Ectodermal cell (in vitro differentiated cells): ENCODE data around the gene GRID1.

Experiments used
- H3K27ac ChIP-seq: 2 replicates; pipeline ENCODE4 v1.7.0; 2013; ENCODE audit warnings: mild to moderate bottlenecking, low read depth, low read length; ENCODE audit not compliant: insufficient read depth, poor library complexity, severe bottlenecking
- H3K27me3 ChIP-seq: 2 replicates; pipeline ENCODE4 v1.7.0; 2013; ENCODE audit warnings: mild to moderate bottlenecking, low read length; ENCODE audit not compliant: insufficient read depth, control insufficient read depth, poor library complexity, severe bottlenecking
- H3K36me3 ChIP-seq: one replicate; pipeline ENCODE4 v1.7.0; 2013; ENCODE audit warnings: low read length; ENCODE audit not compliant: control insufficient read depth, insufficient read depth
- H3K4me1 ChIP-seq: one replicate; pipeline ENCODE4 v1.7.0; 2013; ENCODE audit warnings: low read length; ENCODE audit not compliant: control insufficient read depth, insufficient read depth
- H3K4me3 ChIP-seq: 2 replicates; pipeline ENCODE4 v1.7.0; 2013; ENCODE audit warnings: low read depth, low read length, control low read depth; ENCODE audit not compliant: insufficient read depth
- H3K9me3 ChIP-seq: 2 replicates; pipeline ENCODE4 v1.7.0; 2013; ENCODE audit warnings: mild to moderate bottlenecking, low read length, moderate library complexity; ENCODE audit not compliant: control insufficient read depth
- WGBS, 2 experiments: methylation state at CpG; one replicate each; pipeline ENCODE4 v1.1.7; 2013; ENCODE audit warnings: missing lambda C conversion rate in 2 of 2; 5-methylcytosine and 5-hydroxymethylcytosine counted together

Gene GRID1

DNA sequence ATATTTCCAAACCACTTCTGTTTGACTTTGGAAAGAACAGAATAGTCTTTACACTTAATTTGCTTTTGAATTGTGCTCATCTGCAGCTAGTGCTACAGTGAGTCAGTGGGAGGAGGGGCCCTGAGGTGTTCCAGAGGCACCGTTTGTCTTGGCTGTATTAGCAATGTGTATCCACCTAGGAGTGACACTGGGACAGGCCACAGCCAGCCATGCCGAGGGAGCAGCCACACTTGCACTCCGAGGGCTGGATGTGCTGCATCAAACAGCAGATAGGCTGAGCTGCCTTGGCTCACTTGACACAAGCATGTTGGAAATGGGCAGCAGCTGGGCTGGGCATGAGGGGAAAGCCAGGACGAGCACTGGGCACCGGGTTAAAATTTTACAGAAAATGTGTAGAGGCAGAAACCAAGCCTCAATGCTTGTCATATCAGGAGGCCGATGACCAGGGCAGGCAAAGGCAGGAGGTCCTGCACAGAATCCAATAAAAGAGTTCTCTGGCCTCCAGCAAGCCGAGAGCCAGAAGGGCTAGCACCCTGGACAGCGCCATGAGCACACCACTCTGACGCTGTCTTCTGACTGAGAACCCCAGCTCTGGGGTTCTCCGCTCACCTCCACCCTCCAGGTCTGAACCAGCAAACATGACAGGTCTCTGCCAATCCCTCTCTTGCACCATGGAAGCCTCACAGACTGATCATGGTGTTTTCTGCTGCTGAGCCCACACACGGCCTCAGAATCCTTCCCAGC, 163.3 kb downstream of the GRID1 start:
- no peaks in the 10 kb centered on the region for H3K9me3 ChIP-seq
- 53 to 63% methylated on average over 11 of the region's 11 CpGs for WGBS, 2 experiments
- H3K27me3 ChIP-seq = no peaks in the 10 kb centered on the region
- H3K4me1 ChIP-seq = no peaks in the 10 kb centered on the region
- no peaks in the 10 kb centered on the region for H3K36me3 ChIP-seq
- H3K4me3 ChIP-seq = no peak overlapping the region
- no peak overlapping the region for H3K27ac ChIP-seq

DNA sequence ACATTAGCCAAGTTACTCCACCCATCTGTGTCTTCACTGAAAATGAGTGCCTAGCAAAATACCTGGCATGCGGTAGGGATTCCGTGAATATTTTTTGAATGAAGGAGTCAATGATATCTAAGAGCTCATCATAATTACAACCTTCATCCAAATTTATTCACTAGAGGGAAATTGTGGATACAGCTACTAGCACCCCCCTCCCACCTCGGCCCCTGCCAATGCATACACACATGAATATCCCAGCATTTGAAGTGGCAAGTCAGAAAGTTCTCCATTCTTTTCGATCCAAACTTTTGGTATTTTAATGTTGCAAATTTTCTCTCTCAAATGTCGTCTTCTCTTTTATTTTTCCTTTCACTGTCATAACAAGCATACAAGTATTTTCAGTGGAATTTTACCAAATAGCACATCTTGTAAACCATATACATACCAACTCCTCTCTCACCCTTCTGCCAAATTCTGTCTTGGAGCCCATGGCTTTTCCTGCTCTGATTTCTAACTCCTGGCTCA, 164.3 kb downstream of the GRID1 start:
- Histone ChIP-seq H3K36me3 (no peaks in the 10 kb centered on the region), H3K4me1 (no peaks in the 10 kb centered on the region), H3K27ac (no peak overlapping the region), H3K9me3 (no peaks in the 10 kb centered on the region), H3K4me3 (no peak overlapping the region), H3K27me3 (no peaks in the 10 kb centered on the region)
- 84 to 89% methylated on average over 5 of the region's 5 CpGs for WGBS, 2 experiments

DNA sequence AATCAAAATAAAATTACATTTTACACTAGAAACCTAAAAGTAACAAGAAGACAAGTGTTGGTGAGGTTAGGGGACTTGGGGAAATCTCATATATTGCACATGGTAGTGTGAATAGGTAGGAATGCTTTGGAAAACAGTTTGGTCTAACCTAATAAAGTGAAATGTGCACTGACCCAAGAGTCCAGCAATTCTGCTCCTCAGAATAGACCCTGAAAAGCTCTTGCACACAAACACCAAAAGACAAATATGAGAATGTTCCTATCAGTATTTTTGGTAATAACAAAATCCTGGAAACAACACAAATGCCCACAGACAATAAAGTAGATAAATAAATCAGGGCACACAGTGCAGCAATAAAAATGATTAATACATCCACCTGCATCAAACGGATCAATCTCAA, 165.7 kb downstream of the GRID1 start:
- Histone ChIP-seq H3K27ac (no peak overlapping the region), H3K4me1 (no peaks in the 10 kb centered on the region), H3K36me3 (no peaks in the 10 kb centered on the region), H3K9me3 (no peaks in the 10 kb centered on the region), H3K27me3 (no peaks in the 10 kb centered on the region), H3K4me3 (no peak overlapping the region)
- WGBS, 2 experiments = 81 to 100% methylated on average over 1 of the region's 1 CpG

DNA sequence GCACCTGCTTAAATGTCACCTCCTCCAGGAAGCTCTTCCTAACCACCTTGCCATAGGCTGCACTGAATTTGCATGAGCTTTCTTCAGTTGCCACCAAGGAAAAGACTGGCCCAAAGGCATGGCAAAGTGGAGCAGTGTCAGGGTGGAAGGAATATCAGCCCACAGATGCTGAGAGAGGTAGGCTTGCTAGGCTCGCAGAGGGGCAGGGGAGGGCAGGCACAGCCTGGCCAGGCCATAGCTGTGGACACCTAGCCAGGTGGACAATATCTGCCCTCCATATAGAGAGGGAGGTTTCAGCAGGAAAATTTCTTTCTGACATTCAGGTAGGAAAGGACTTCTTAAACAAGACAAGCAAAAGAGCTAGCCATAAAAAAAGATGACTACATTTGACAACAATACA, 166.3 kb downstream of the GRID1 start:
- Histone ChIP-seq H3K9me3 (no peaks in the 10 kb centered on the region), H3K27me3 (no peaks in the 10 kb centered on the region), H3K27ac (no peak overlapping the region), H3K4me3 (no peak overlapping the region), H3K4me1 (no peaks in the 10 kb centered on the region), H3K36me3 (no peaks in the 10 kb centered on the region)
- 83 to 96% methylated on average over 1 of the region's 1 CpG for WGBS, 2 experiments

DNA sequence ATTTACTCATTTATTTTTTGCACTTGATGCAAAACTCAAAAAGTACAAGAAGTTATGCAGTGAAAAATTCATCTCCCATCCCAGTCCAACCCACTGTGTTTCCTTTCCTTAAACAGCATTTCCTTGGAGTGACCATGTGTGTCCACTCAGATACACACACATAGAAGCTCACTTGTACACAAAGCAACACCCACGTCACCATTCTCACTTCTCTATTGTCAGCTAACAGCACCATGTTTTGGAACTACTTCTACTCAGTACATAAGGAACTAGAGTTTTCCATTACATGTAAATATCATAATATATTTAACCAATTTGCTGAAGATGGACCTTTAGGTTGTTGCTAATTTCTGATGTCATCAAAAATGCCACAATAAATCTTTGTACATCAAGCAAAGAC, 167.6 kb downstream of the GRID1 start:
- Histone ChIP-seq H3K9me3 (no peaks in the 10 kb centered on the region), H3K27me3 (no peaks in the 10 kb centered on the region), H3K27ac (no peak overlapping the region), H3K4me3 (no peak overlapping the region), H3K4me1 (no peaks in the 10 kb centered on the region), H3K36me3 (no peaks in the 10 kb centered on the region)
- WGBS, 2 experiments = 78 to 93% methylated on average over 1 of the region's 1 CpG

DNA sequence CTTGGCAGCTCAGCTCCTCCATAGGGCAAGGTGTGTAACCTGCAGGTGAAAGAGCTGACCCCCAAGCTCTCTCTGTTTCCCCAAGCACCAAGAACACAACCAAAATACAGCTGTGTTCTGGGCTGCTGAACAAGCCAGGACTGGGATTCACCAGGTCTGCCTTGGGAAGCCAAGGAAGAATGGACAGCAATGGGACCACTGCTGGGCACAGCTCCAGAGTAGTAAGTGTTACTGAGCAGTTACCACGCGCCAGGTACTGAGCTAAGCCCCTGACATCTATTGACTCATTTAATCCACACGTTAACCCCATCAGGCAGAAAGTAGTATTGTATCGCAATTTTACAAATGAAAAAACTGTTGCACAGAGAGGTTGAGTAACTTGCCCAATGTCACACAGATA, 168.3 kb downstream of the GRID1 start:
- Histone ChIP-seq H3K27me3 (no peaks in the 10 kb centered on the region), H3K36me3 (no peaks in the 10 kb centered on the region), H3K27ac (no peak overlapping the region), H3K9me3 (no peaks in the 10 kb centered on the region), H3K4me1 (no peaks in the 10 kb centered on the region), H3K4me3 (no peak overlapping the region)
- 91 to 93% methylated on average over 4 of the region's 4 CpGs for WGBS, 2 experiments

DNA sequence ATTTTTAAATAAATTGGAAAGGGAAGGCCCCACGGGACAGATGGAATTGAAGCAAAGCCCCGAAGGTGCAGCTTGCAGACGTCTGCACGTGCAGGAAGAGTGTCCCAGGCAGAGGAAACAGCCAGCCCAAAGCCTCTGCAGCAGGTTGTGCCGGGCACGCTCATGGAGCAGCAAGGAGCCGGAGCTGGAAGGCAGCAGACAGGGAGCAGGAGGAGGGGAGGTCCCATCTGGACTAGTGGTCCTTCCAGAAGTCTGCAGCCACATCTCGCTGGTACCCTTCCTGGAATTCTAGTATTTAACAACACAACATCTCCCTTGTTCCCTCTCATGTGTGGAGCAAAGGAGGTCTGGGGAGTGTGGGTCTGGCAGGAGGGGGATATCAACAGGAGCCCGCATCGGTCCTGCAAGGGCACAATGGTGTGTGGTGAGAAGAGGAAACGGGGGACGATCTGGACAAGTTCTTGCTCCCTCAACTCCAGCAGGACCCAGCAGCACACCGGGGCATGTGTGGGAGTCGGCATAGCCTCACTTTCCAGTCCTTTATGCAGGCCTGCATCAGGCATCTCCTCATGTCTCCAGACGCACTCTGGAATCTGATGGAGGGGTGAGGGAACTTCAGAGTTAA, 169.3 kb downstream of the GRID1 start:
- H3K4me1 ChIP-seq = no peaks in the 10 kb centered on the region
- H3K9me3 ChIP-seq = no peaks in the 10 kb centered on the region
- H3K4me3 ChIP-seq = no peak overlapping the region
- H3K36me3 ChIP-seq = no peaks in the 10 kb centered on the region
- no peak overlapping the region for H3K27ac ChIP-seq
- no peaks in the 10 kb centered on the region for H3K27me3 ChIP-seq
- WGBS, 2 experiments = 88 to 91% methylated on average over 15 of the region's 15 CpGs

DNA sequence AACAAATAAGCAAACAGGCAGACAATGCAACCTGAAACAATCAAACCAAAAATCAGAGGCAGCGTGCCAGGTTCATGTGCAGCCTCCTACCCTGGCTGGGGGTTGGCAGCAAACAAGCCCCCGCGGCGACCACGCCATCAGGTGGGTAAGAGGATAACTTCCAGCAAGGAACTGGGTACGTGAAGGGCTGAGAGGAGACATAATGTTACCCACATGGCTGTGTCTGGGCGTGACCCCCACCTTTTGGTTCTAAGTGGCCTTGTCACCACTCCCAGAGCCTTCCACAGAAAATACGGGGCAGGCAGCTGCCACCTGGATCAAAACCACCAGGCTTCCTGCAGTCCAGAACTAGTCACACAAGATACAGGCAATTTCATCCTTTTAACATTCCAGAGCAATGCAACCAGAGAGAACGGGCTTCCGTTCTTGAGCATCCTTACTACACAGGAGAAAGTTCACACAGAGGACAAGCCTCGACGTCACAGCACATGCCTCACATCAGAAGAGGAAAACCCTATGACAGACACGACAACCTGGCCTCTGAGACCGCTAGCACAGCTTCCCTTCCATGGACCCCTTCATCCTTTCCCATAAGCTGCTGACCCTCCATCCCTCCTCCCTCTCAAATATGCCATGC, 171.0 kb downstream of the GRID1 start:
- no peaks in the 10 kb centered on the region for H3K36me3 ChIP-seq
- no peaks in the 10 kb centered on the region for H3K9me3 ChIP-seq
- H3K4me1 ChIP-seq = no peaks in the 10 kb centered on the region
- no peak overlapping the region for H3K27ac ChIP-seq
- H3K27me3 ChIP-seq = no peaks in the 10 kb centered on the region
- no peak overlapping the region for H3K4me3 ChIP-seq
- 93 to 95% methylated on average over 14 of the region's 14 CpGs for WGBS, 2 experiments

DNA sequence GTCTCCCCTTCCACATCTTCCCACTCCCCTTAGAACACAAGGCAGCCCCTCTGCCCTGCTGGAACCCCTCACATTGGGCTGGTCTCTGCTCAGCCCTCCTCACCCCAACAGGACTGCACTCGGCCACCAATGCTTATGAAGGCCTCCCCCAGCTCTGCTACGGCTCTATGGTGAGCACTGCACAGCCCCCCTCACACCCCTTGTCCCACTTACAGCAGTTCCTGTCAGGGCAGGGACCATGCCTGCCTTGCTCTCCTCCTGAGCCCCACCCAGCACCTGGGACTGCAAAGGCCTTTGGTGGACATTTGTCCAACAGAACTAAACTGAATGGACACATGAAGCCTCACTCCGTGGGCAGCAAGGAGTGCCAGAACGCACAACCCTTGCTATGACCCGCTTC, 171.9 kb downstream of the GRID1 start:
- H3K27ac ChIP-seq = no peak overlapping the region
- no peaks in the 10 kb centered on the region for H3K27me3 ChIP-seq
- no peaks in the 10 kb centered on the region for H3K36me3 ChIP-seq
- H3K4me3 ChIP-seq = no peak overlapping the region
- H3K9me3 ChIP-seq = no peaks in the 10 kb centered on the region
- WGBS, 2 experiments = 88 to 94% methylated on average over 5 of the region's 5 CpGs
- no peaks in the 10 kb centered on the region for H3K4me1 ChIP-seq

DNA sequence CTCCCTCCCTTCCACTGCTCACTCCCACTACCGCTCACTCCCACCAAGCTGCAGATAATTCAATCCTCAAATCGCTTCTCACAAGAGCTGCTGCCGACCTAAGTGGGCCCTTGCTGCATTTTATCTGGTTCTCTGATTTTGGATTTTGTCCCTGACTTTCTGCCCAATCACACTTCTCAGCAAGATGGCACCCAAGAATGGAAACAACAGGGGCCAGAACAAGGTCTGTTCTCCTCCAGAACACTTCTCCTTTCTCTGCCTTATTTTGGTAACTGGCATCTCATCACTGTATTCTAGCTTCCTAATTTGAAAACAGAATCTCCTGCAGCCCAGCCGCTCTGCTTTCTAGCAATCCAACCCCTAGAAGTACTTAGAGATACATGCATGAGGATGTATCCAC, 172.8 kb downstream of the GRID1 start:
- H3K27me3 ChIP-seq = no peaks in the 10 kb centered on the region
- H3K27ac ChIP-seq = no peak overlapping the region
- 87 to 91% methylated on average over 4 of the region's 4 CpGs for WGBS, 2 experiments
- H3K4me3 ChIP-seq = no peak overlapping the region
- no peaks in the 10 kb centered on the region for H3K9me3 ChIP-seq
- H3K4me1 ChIP-seq = no peaks in the 10 kb centered on the region
- H3K36me3 ChIP-seq = no peaks in the 10 kb centered on the region
